Stomach (tissue), 4 donors: ENCODE results near the gene EYA2.

ENCODE experiments used
- CTCF ChIP-seq, 7 experiments: fragments of 450-650 bp in 4 of 7; fragments of 200-600 bp in 3 of 7; sonication (generic) in 3 of 7; IDR thresholded peaks; one replicate each; pipeline ENCODE4 v1.5.1; 2016 to 2019; ENCODE audit warnings: antibody characterized with exemption in 7 of 7, control low read depth in 2 of 7, mild to moderate bottlenecking in 1 of 7
- EP300 ChIP-seq: sonication (generic); formaldehyde crosslinking; IDR thresholded peaks from one replicate; pipeline ENCODE4 v1.6.1; 2017; ENCODE audit warnings: antibody characterized with exemption
- POLR2A ChIP-seq, 4 donors: fragments of 450-650 bp; IDR thresholded peaks; one replicate each; pipeline ENCODE4 v1.6.1; 2016; ENCODE audit warnings: antibody characterized with exemption in 4 of 4, control low read depth in 2 of 4, mild to moderate bottlenecking in 1 of 4, moderate library complexity in 1 of 4

DNA sequence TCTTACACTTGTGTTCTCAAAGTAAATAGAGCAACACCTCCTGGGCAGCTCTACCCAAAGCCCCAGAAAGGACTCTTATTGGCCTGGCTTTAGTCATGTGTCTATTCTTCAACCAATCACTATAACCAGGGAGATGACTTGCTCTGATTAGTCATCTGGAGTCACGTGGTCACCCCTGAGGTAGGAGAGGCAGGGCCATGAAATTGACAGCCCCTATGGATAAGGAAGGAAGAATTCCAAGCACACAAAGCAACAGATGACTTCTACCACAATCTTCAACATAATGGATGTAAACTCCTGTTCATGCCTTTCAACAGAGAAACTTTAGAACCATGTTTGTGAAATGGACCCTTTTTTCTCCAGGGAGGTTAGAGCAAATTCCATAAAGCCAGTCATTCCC, 24.6 kb upstream of the EYA2 start:
- no peak for TF ChIP-seq POLR2A (IDR thresholded peaks at IDR 0.05)
- no peak for TF ChIP-seq CTCF (IDR thresholded peaks at IDR 0.05)
- no peak for TF ChIP-seq EP300
